Measurements from ENCODE around the gene MOB3C.

Gene MOB3C

GRCh38 chr1:46617833-46618232, 1.2 kb upstream of the MOB3C start:
- no peak overlapping the region for H2AFZ ChIP-seq (ENCODE audit: low read length)
- peaks cover 3% of the 10 kb centered on the region; the same call in 1 of the 2 replicates for H3F3A ChIP-seq (ENCODE audit: insufficient read depth, low read length)
- TF ChIP-seq CTCF (IDR thresholded peaks at IDR 0.05; ENCODE audit: low read length): no peak
- TF ChIP-seq EZH2 (optimal IDR thresholded peaks at IDR 0.05; ENCODE audit: low read depth, low read length): no peak
- TF ChIP-seq EZH2phosphoT487 (IDR thresholded peaks at IDR 0.05; ENCODE audit: low read length): no peak
- H3K4me2 ChIP-seq (ENCODE audit: low read depth, low read length): no peak overlapping the region
- H4K20me1 ChIP-seq (ENCODE audit: insufficient read depth, low read length): no peaks in the 10 kb centered on the region
- no peaks in the 10 kb centered on the region for H3K27me3 ChIP-seq (replicated peaks; ENCODE audit: insufficient read depth, low read length)
- H3K9ac ChIP-seq (ENCODE audit: low read length): no peak overlapping the region
- no peak overlapping the region for H3K27ac ChIP-seq (ENCODE audit: low read length)
- H3K9me2 ChIP-seq (replicated peaks; ENCODE audit: insufficient read depth, low read length): no peaks in the 10 kb centered on the region
- H3K9me3 ChIP-seq (replicated peaks; ENCODE audit: insufficient read depth, low read length): no peaks in the 10 kb centered on the region
- peaks cover 34% of the 10 kb centered on the region for H3K4me1 ChIP-seq (ENCODE audit: low read length)
- no peak overlapping the region for H3K4me3 ChIP-seq (ENCODE audit: low read length)
- no peaks in the 10 kb centered on the region for H3K36me3 ChIP-seq (replicated peaks; ENCODE audit: insufficient read depth, low read length)
- DNase-seq: no peak
- H3K79me2 ChIP-seq (ENCODE audit: low read length): peaks cover 10% of the 10 kb centered on the region

GRCh38 chr1:46617108-46617800, 643 bp upstream of the MOB3C start:
- Histone ChIP-seq H3F3A (ENCODE audit: insufficient read depth, low read length) (peaks cover 3% of the 10 kb centered on the region; the same call in 1 of the 2 replicates), H3K27me3 (replicated peaks; ENCODE audit: insufficient read depth, low read length) (no peaks in the 10 kb centered on the region), H4K20me1 (ENCODE audit: insufficient read depth, low read length) (no peaks in the 10 kb centered on the region), H3K9me2 (replicated peaks; ENCODE audit: insufficient read depth, low read length) (no peaks in the 10 kb centered on the region), H2AFZ (ENCODE audit: low read length) (peak overlapping the region; percentile 93), H3K79me2 (ENCODE audit: low read length) (peaks cover 10% of the 10 kb centered on the region), H3K4me2 (ENCODE audit: low read depth, low read length) (peak overlapping the region; percentile 98), H3K9me3 (replicated peaks; ENCODE audit: insufficient read depth, low read length) (no peaks in the 10 kb centered on the region), H3K36me3 (replicated peaks; ENCODE audit: insufficient read depth, low read length) (no peaks in the 10 kb centered on the region), H3K4me3 (ENCODE audit: low read length) (peak overlapping the region; percentile 86), H3K9ac (ENCODE audit: low read length) (peak overlapping the region; percentile 75; the same call in 1 of the 2 replicates), H3K27ac (ENCODE audit: low read length) (no peak overlapping the region), H3K4me1 (ENCODE audit: low read length) (peaks cover 34% of the 10 kb centered on the region)
- DNase-seq: no peak
- TF ChIP-seq EZH2phosphoT487 (IDR thresholded peaks at IDR 0.05; ENCODE audit: low read length) (no peak), CTCF (IDR thresholded peaks at IDR 0.05; ENCODE audit: low read length) (no peak), EZH2 (optimal IDR thresholded peaks at IDR 0.05; ENCODE audit: low read depth, low read length) (no peak)

GRCh38 chr1:46615735-46616134, 876 bp downstream of the MOB3C start:
- peaks cover 10% of the 10 kb centered on the region for H3K79me2 ChIP-seq (ENCODE audit: low read length)
- H3K36me3 ChIP-seq (replicated peaks; ENCODE audit: insufficient read depth, low read length): no peaks in the 10 kb centered on the region
- H4K20me1 ChIP-seq (ENCODE audit: insufficient read depth, low read length): no peaks in the 10 kb centered on the region
- no peaks in the 10 kb centered on the region for H3K9me3 ChIP-seq (replicated peaks; ENCODE audit: insufficient read depth, low read length)
- peaks cover 34% of the 10 kb centered on the region for H3K4me1 ChIP-seq (ENCODE audit: low read length)
- peak overlapping the region; percentile 93 for H2AFZ ChIP-seq (ENCODE audit: low read length)
- H3K9ac ChIP-seq (ENCODE audit: low read length): peak overlapping the region; percentile 75; the same call in 1 of the 2 replicates
- peak overlapping the region; percentile 98 for H3K4me2 ChIP-seq (ENCODE audit: low read depth, low read length)
- no peaks in the 10 kb centered on the region for H3K27me3 ChIP-seq (replicated peaks; ENCODE audit: insufficient read depth, low read length)
- TF ChIP-seq EZH2 (optimal IDR thresholded peaks at IDR 0.05; ENCODE audit: low read depth, low read length) (no peak), CTCF (IDR thresholded peaks at IDR 0.05; ENCODE audit: low read length) (no peak), EZH2phosphoT487 (IDR thresholded peaks at IDR 0.05; ENCODE audit: low read length) (no peak)
- H3K4me3 ChIP-seq (ENCODE audit: low read length): peak overlapping the region; percentile 86
- H3K27ac ChIP-seq (ENCODE audit: low read length): peak overlapping the region; percentile 54; the same call in 1 of the 2 replicates
- DNase-seq: no peak
- H3F3A ChIP-seq (ENCODE audit: insufficient read depth, low read length): peaks cover 3% of the 10 kb centered on the region; the same call in 1 of the 2 replicates
- no peaks in the 10 kb centered on the region for H3K9me2 ChIP-seq (replicated peaks; ENCODE audit: insufficient read depth, low read length)
